Mammary epithelial cell (primary cell): ENCODE measurements around the gene ATP5MK.

Source experiments
- CTCF ChIP-seq, 2 donors: IDR thresholded peaks in 1 of 2; conservative IDR thresholded peaks in 1 of 2; 2 replicates each; pipeline ENCODE4 v1.5.1; 2011 to 2012; ENCODE audit warnings: inconsistent platforms in 2 of 2, low read length in 2 of 2, mild to moderate bottlenecking in 2 of 2, control low read depth in 1 of 2, low read depth in 1 of 2; ENCODE audit not compliant: insufficient read depth in 1 of 2; ENCODE audit errors: extremely low read depth in 1 of 2
- EZH2 ChIP-seq: IDR thresholded peaks from 2 replicates; pipeline ENCODE4 v1.6.1; 2012; ENCODE audit warnings: low read length, inconsistent platforms, borderline replicate concordance

- TF ChIP-seq CTCF (conservative IDR thresholded peaks at IDR 0.05 in 1 of 2, IDR thresholded peaks at IDR 0.05 in 1 of 2; ENCODE audit: extremely low read depth in 1 of 2, insufficient read depth in 1 of 2, low read depth in 1 of 2, low read length in 2 of 2) (no peak), EZH2 (no peak)
These were observed 45.8 kb upstream of the ATP5MK start for GRCh38 chr10:103442031-103442461.
